Uterus (tissue), 4 donors: Measurements from ENCODE around the gene FPGT. TPM values are rescaled to one million over a fixed set of nuclear protein-coding genes. Genes with fewer than 3 reads are reported as not detected.

ENCODE experiments used
- DNase-seq, 2 donors: peaks; one replicate each; pipeline ENCODE4 v3.0.0-alpha.2; 2019 to 2020
- H3K27ac ChIP-seq, 2 donors: fragments of 200-600 bp; sonication (generic); 1 replicate in 1 of 2; 2 replicates in 1 of 2; pipeline ENCODE4 v1.5.1; 2016 to 2018
- H3K27me3 ChIP-seq, 2 donors: fragments of 200-600 bp; sonication (generic); one replicate each; pipeline ENCODE4 v1.5.1; 2018 to 2019; ENCODE audit warnings: control low read depth in 1 of 2
- H3K36me3 ChIP-seq, 2 donors: fragments of 200-600 bp; sonication (generic); one replicate each; pipeline ENCODE4 v1.5.1; 2019; ENCODE audit warnings: control low read depth in 1 of 2
- H3K4me1 ChIP-seq, 2 donors: fragments of 200-600 bp; sonication (generic); one replicate each; pipeline ENCODE4 v1.5.1; 2018 to 2019; ENCODE audit warnings: control low read depth in 1 of 2
- H3K4me3 ChIP-seq, 2 donors: fragments of 200-600 bp; sonication (generic); 1 replicate in 1 of 2; 2 replicates in 1 of 2; pipeline ENCODE4 v1.5.1; 2018 to 2019; ENCODE audit warnings: mild to moderate bottlenecking in 1 of 2
- H3K9me3 ChIP-seq, 2 donors: fragments of 200-600 bp; sonication (generic); one replicate each; pipeline ENCODE4 v1.5.1; 2019; ENCODE audit warnings: control low read depth in 1 of 2
- CTCF ChIP-seq, 4 experiments: fragments of 200-600 bp in 2 of 4; fragments of 450-650 bp in 2 of 4; sonication (generic) in 2 of 4; IDR thresholded peaks; one replicate each; pipeline ENCODE4 v1.5.1; 2016 to 2019; ENCODE audit warnings: antibody characterized with exemption in 4 of 4, mild to moderate bottlenecking in 2 of 4, moderate library complexity in 1 of 4
- POLR2A ChIP-seq, 2 donors: fragments of 450-650 bp; IDR thresholded peaks; one replicate each; pipeline ENCODE4 v1.6.1; 2016; ENCODE audit warnings: antibody characterized with exemption in 2 of 2, mild to moderate bottlenecking in 1 of 2, moderate library complexity in 1 of 2
- intact Hi-C: fragments of 100-400 bp; cut with DNase I; formaldehyde crosslinking; loops from one replicate; pipeline ENCODE4 v1.15.1; 2023; ENCODE audit warnings: low total_unique reads
- total RNA-seq, 4 donors: library from RNA; depleted of rRNA in 3 of 4; stranded (reverse); fragments of >200 nt in 3 of 4; gene quantifications; one replicate each; pipeline versions ENCODE4 v1.1.0 to v1.2.4, GENCODE V29; 2014 to 2023
- donor health status: DM: yes; HTN: yes; CAD: no.

FPGT gene
- total RNA-seq, 4 donors from 2014 or later: 16.1 to 55.0 (median 17.7) TPM

GRCh38 chr1:74205266-74205665, 7.2 kb downstream of the FPGT start:
- DNase-seq: no peak
- Histone ChIP-seq H3K36me3 (no peaks in the 10 kb centered on the region), H3K27me3 (no peaks in the 10 kb centered on the region), H3K4me3 (no peak overlapping the region), H3K9me3 (no peaks in the 10 kb centered on the region), H3K4me1 (no peaks in the 10 kb centered on the region), H3K27ac (no peak overlapping the region)
- intact Hi-C loops: no loop called here
- TF ChIP-seq POLR2A (IDR thresholded peaks at IDR 0.05) (no peak), CTCF (IDR thresholded peaks at IDR 0.05) (no peak)

- DNase-seq: no peak
Measured at GRCh38 chr1:74215229-74215628, 17.2 kb downstream of the FPGT start.

GRCh38 chr1:74222701-74223100, 24.7 kb downstream of the FPGT start:
- intact Hi-C loops: no loop called here
- TF ChIP-seq POLR2A (IDR thresholded peaks at IDR 0.05) (no peak), CTCF (IDR thresholded peaks at IDR 0.05) (no peak)
- H3K4me3 ChIP-seq: no peak overlapping the region
- H3K27ac ChIP-seq: no peak overlapping the region
- DNase-seq: no peak
- no peaks in the 10 kb centered on the region for H3K9me3 ChIP-seq
- H3K4me1 ChIP-seq: no peaks in the 10 kb centered on the region
- H3K36me3 ChIP-seq: no peaks in the 10 kb centered on the region
- no peaks in the 10 kb centered on the region for H3K27me3 ChIP-seq

More at GRCh38 chr1:74215229-74215628, 17.2 kb downstream of the FPGT start:
- Histone ChIP-seq H3K4me3 (no peak overlapping the region), H3K27me3 (no peaks in the 10 kb centered on the region), H3K4me1 (no peaks in the 10 kb centered on the region), H3K36me3 (no peaks in the 10 kb centered on the region), H3K27ac (no peak overlapping the region), H3K9me3 (no peaks in the 10 kb centered on the region)
- no peak for TF ChIP-seq CTCF (IDR thresholded peaks at IDR 0.05)
- TF ChIP-seq POLR2A (IDR thresholded peaks at IDR 0.05): no peak
- intact Hi-C loops: no loop called here

GRCh38 chr1:74223453-74223852, 25.4 kb downstream of the FPGT start:
- H3K9me3 ChIP-seq: no peaks in the 10 kb centered on the region
- no peaks in the 10 kb centered on the region for H3K27me3 ChIP-seq
- intact Hi-C loops: no loop called here
- H3K4me3 ChIP-seq: no peak overlapping the region
- no peak for DNase-seq
- TF ChIP-seq CTCF (IDR thresholded peaks at IDR 0.05) (no peak), POLR2A (IDR thresholded peaks at IDR 0.05) (no peak)
- no peaks in the 10 kb centered on the region for H3K36me3 ChIP-seq
- no peaks in the 10 kb centered on the region for H3K4me1 ChIP-seq
- H3K27ac ChIP-seq: no peak overlapping the region

- no peak within 1 kb of the TSS for H3K4me3 ChIP-seq
- H3K27me3 ChIP-seq: no peaks in the 10 kb centered on the region
- TF ChIP-seq CTCF (IDR thresholded peaks at IDR 0.05) (no peak), POLR2A (IDR thresholded peaks at IDR 0.05) (no peak)
- H3K9me3 ChIP-seq: no peaks in the 10 kb centered on the region
- H3K27ac ChIP-seq: no peak within 1 kb of the TSS
- no peaks in the 10 kb centered on the region for H3K4me1 ChIP-seq
- intact Hi-C loops: no loop called here
- no peak for DNase-seq
- H3K36me3 ChIP-seq: no peaks in the 10 kb centered on the region
Measured at GRCh38 chr1:74235153-74235552, 37.1 kb downstream of the FPGT start, which contains the start of gene TNNI3K. TNNI3K (plus strand) TSS chr1:74235387; CDS start chr1:74235452, 65 bp downstream.
